T follicular helper cell (primary cell): ENCODE data around the gene BMAL1.
A peak's percentile ranks its signal among the peaks of the same experiment; 100 is the strongest.
"Not testable (repeated sequence)": the region's sequence is repeated elsewhere in the genome, so short reads cannot be mapped to it uniquely, and the experiment has no call there.

ENCODE experiments used
- DNase-seq: peaks from one replicate; pipeline ENCODE4 v3.0.0-alpha.2; 2020; ENCODE audit warnings: low read depth
- total RNA-seq, 2 experiments: gene quantifications; one replicate each; lab custom pipeline; 2026; lab: John Stamatoyannopoulos, UW

The BMAL1 gene
- total RNA-seq: 36.8 to 119 reads per million in 2 experiments

- DNase-seq: peak; percentile 28
Measured at GRCh38 chr11:13277768-13278608, at the start of gene BMAL1. TSS of gene BMAL1 (plus strand) at chr11:13277790. CDS start at chr11:13354309, 76,519 bp downstream.

GRCh38 chr11:13228572-13228971 is 49.0 kb upstream of the BMAL1 start:
- no peak for DNase-seq

- DNase-seq: no peak
Measured at GRCh38 chr11:13229136-13229535, 48.5 kb upstream of the BMAL1 start.

GRCh38 chr11:13229711-13230318 is 47.8 kb upstream of the BMAL1 start:
- DNase-seq: no peak

GRCh38 chr11:13233173-13233745 is 44.3 kb upstream of the BMAL1 start:
- DNase-seq: no peak

- DNase-seq: no peak
Measured at GRCh38 chr11:13235895-13236294, 41.7 kb upstream of the BMAL1 start.

GRCh38 chr11:13236626-13237025 is 41.0 kb upstream of the BMAL1 start:
- no peak for DNase-seq

GRCh38 chr11:13237761-13238160 is 39.8 kb upstream of the BMAL1 start:
- no peak for DNase-seq

GRCh38 chr11:13238879-13239514 is 38.6 kb upstream of the BMAL1 start:
- peak; percentile 31 for DNase-seq

- no peak for DNase-seq
Measured at GRCh38 chr11:13242564-13242963, 35.0 kb upstream of the BMAL1 start.

GRCh38 chr11:13247606-13248296 is 29.8 kb upstream of the BMAL1 start:
- DNase-seq: no peak

- no peak for DNase-seq
Measured at GRCh38 chr11:13249177-13249576, 28.4 kb upstream of the BMAL1 start.

GRCh38 chr11:13249992-13250391 is 27.6 kb upstream of the BMAL1 start:
- no peak for DNase-seq

- no peak for DNase-seq
Measured at GRCh38 chr11:13251966-13252365, 25.6 kb upstream of the BMAL1 start.

GRCh38 chr11:13252438-13252837 is 25.2 kb upstream of the BMAL1 start:
- DNase-seq: no peak

- DNase-seq: no peak
Measured at GRCh38 chr11:13256216-13256615, 21.4 kb upstream of the BMAL1 start.

- DNase-seq: not testable (repeated sequence)
Measured at GRCh38 chr11:13258061-13258460, 19.5 kb upstream of the BMAL1 start.

GRCh38 chr11:13258855-13259254 is 18.7 kb upstream of the BMAL1 start:
- no peak for DNase-seq

GRCh38 chr11:13259374-13259773 is 18.2 kb upstream of the BMAL1 start:
- no peak for DNase-seq

- no peak for DNase-seq
Measured at GRCh38 chr11:13260201-13260962, 17.2 kb upstream of the BMAL1 start.

GRCh38 chr11:13260963-13261588 is 16.5 kb upstream of the BMAL1 start:
- DNase-seq: no peak
